Gastrocnemius medialis (tissue), 4 donors: ENCODE data around the gene BLMH. TPM values are rescaled to one million over a fixed set of nuclear protein-coding genes. Genes with fewer than 3 reads are reported as not detected.

ENCODE experiments used
- ATAC-seq, 2 donors: fragments of 150-250 bp; one replicate each; pipeline ENCODE4 v1.9.1; 2016
- DNase-seq, 2 donors: peaks; one replicate each; pipeline ENCODE4 v3.0.0-alpha.2; 2019
- H3K27ac ChIP-seq, 4 donors: fragments of 200-600 bp; sonication (generic); 1 replicate in 1 of 4; 2 replicates in 3 of 4; pipeline ENCODE4 v1.5.1; 2016 to 2018; ENCODE audit warnings: mild to moderate bottlenecking in 2 of 4, moderate library complexity in 1 of 4
- H3K27me3 ChIP-seq, 3 donors: fragments of 200-600 bp; sonication (generic) in 2 of 3; 1 replicate in 1 of 3; 2 replicates in 2 of 3; pipeline versions ENCODE4 v1.5.1 to v1.6.0; 2016 to 2019; ENCODE audit warnings: mild to moderate bottlenecking in 1 of 3, moderate library complexity in 1 of 3
- H3K36me3 ChIP-seq, 2 donors: fragments of 200-600 bp; sonication (generic) in 1 of 2; one replicate each; pipeline ENCODE4 v1.5.1; 2017 to 2018
- H3K4me1 ChIP-seq, 2 donors: fragments of 200-600 bp; sonication (generic) in 1 of 2; one replicate each; pipeline ENCODE4 v1.5.1; 2016 to 2017; ENCODE audit warnings: mild to moderate bottlenecking in 2 of 2
- H3K4me3 ChIP-seq, 4 donors: fragments of 200-600 bp; sonication (generic) in 3 of 4; 1 replicate in 1 of 4; 2 replicates in 3 of 4; pipeline ENCODE4 v1.5.1; 2016 to 2019; ENCODE audit warnings: mild to moderate bottlenecking in 2 of 4
- H3K9me3 ChIP-seq, 3 donors: fragments of 200-600 bp; sonication (generic) in 2 of 3; 1 replicate in 1 of 3; 2 replicates in 2 of 3; pipeline ENCODE4 v1.5.1; 2016 to 2019
- CTCF ChIP-seq, 5 experiments: fragments of 450-650 bp in 3 of 5; fragments of 200-600 bp in 2 of 5; sonication (generic) in 2 of 5; IDR thresholded peaks in 4 of 5; conservative IDR thresholded peaks in 1 of 5; 1 replicate in 4 of 5; 2 replicates in 1 of 5; pipeline ENCODE4 v1.5.1; 2016 to 2019; ENCODE audit warnings: antibody characterized with exemption in 5 of 5, mild to moderate bottlenecking in 3 of 5, moderate library complexity in 3 of 5
- POLR2A ChIP-seq, 2 donors: fragments of 450-650 bp; IDR thresholded peaks; one replicate each; pipeline ENCODE4 v1.6.1; 2017; ENCODE audit warnings: antibody characterized with exemption in 2 of 2, mild to moderate bottlenecking in 2 of 2, moderate library complexity in 2 of 2
- in situ Hi-C, 4 donors: fragments of 200-750 bp; cut with MboI; loops; one replicate each; pipeline versions ENCODE4 v1.15.0 to v1.8.0; 2017; ENCODE audit warnings: low sequenced_read_pairs in 4 of 4
- intact Hi-C: fragments of 100-400 bp; cut with DNase I; formaldehyde crosslinking; loops from one replicate; pipeline ENCODE4 v1.15.1; 2023; ENCODE audit warnings: low total_unique reads
- total RNA-seq, 4 donors: library from RNA; depleted of rRNA; stranded (reverse); fragments of >200 nt; gene quantifications; one replicate each; pipeline versions ENCODE4 v1.1.0 to v1.2.3, GENCODE V29; 2016

Gene BLMH
- total RNA-seq, 4 donors from 2014 or later = 7.4 to 17.7 (median 16.7) TPM

GRCh38 chr17:30237296-30238002, 54.3 kb downstream of the BLMH start:
- Histone ChIP-seq H3K27me3 (peaks cover 47 to 55% (median 48%) of the 10 kb centered on the region in 3 donors), H3K4me3 (no peak overlapping the region), H3K27ac (no peak overlapping the region), H3K9me3 (no peaks in the 10 kb centered on the region), H3K36me3 (no peaks in the 10 kb centered on the region), H3K4me1 (peaks cover 14% of the 10 kb centered on the region in 2 donors)
- no peak for ATAC-seq
- no peak for DNase-seq
- in situ Hi-C loops = no loop called here
- intact Hi-C loops = loop anchor here (10.0 kb wide), 1 partner anchor 133 kb away; no protein-coding TSS in a partner anchor
- TF ChIP-seq POLR2A (IDR thresholded peaks at IDR 0.05) = no peak
- no peak for TF ChIP-seq CTCF (IDR thresholded peaks at IDR 0.05 in 4 of 5, conservative IDR thresholded peaks at IDR 0.05 in 1 of 5)

GRCh38 chr17:30236766-30237165, 55.0 kb downstream of the BLMH start:
- Histone ChIP-seq H3K27me3 (peaks cover 47 to 55% (median 48%) of the 10 kb centered on the region in 3 donors), H3K4me1 (peaks cover 14% of the 10 kb centered on the region in 2 donors), H3K9me3 (no peaks in the 10 kb centered on the region), H3K27ac (no peak overlapping the region), H3K4me3 (peak overlapping the region in 1 of 4 donors; percentile 52), H3K36me3 (no peaks in the 10 kb centered on the region)
- in situ Hi-C loops (no loop called here), intact Hi-C loops (loop anchor here (10.0 kb wide), 1 partner anchor 132 kb away; no protein-coding TSS in a partner anchor)
- no peak for TF ChIP-seq POLR2A (IDR thresholded peaks at IDR 0.05)
- TF ChIP-seq CTCF (IDR thresholded peaks at IDR 0.05 in 4 of 5, conservative IDR thresholded peaks at IDR 0.05 in 1 of 5) = peak in 2 of 5 experiments; percentile 21 to 36
- DNase-seq = no peak
- ATAC-seq = no peak

GRCh38 chr17:30236297-30236624, 55.5 kb downstream of the BLMH start:
- intact Hi-C loops (loop anchor here (10.0 kb wide), 1 partner anchor 131 kb away; no protein-coding TSS in a partner anchor), in situ Hi-C loops (no loop called here)
- DNase-seq = no peak
- Histone ChIP-seq H3K27ac (no peak overlapping the region), H3K36me3 (no peaks in the 10 kb centered on the region), H3K4me1 (peaks cover 14% of the 10 kb centered on the region in 2 donors), H3K27me3 (peaks cover 46 to 55% (median 48%) of the 10 kb centered on the region in 3 donors), H3K9me3 (no peaks in the 10 kb centered on the region), H3K4me3 (peak overlapping the region; percentile 39 to 52 (median 43))
- no peak for ATAC-seq
- TF ChIP-seq POLR2A (IDR thresholded peaks at IDR 0.05) (no peak), CTCF (IDR thresholded peaks at IDR 0.05 in 4 of 5, conservative IDR thresholded peaks at IDR 0.05 in 1 of 5) (no peak)

GRCh38 chr17:30235386-30236296, 56.1 kb downstream of the BLMH start, which contains the start of gene SLC6A4:
Gene SLC6A4 (minus strand): TSS chr17:30235697. CDS start chr17:30221958, 13,739 bp downstream.
- no peak for DNase-seq
- H3K4me3 ChIP-seq = peak within 1 kb of the TSS; percentile 39 to 52 (median 43)
- no peak for ATAC-seq
- in situ Hi-C loops = no loop called here
- peaks cover 14% of the 10 kb centered on the region in 2 donors for H3K4me1 ChIP-seq
- H3K36me3 ChIP-seq = no peaks in the 10 kb centered on the region
- no peak within 1 kb of the TSS for H3K27ac ChIP-seq
- H3K27me3 ChIP-seq = peaks cover 43 to 58% (median 48%) of the 10 kb centered on the region in 3 donors
- no peak for TF ChIP-seq CTCF (IDR thresholded peaks at IDR 0.05 in 4 of 5, conservative IDR thresholded peaks at IDR 0.05 in 1 of 5)
- TF ChIP-seq POLR2A (IDR thresholded peaks at IDR 0.05) = no peak
- no peaks in the 10 kb centered on the region for H3K9me3 ChIP-seq
- intact Hi-C loops = loop anchor here (10.0 kb wide), 1 partner anchor 131 kb away; no protein-coding TSS in a partner anchor
